Keratinocyte (primary cell): ENCODE measurements around the gene PPARA. TPM values are rescaled to one million over a fixed set of nuclear protein-coding genes. Genes with fewer than 3 reads are reported as not detected.
A peak's percentile ranks its signal among the peaks of the same experiment; 100 is the strongest.

Experiments
- DNase-seq: peaks from one replicate; pipeline ENCODE4 v3.0.0-alpha.2; 2011; ENCODE audit warnings: low read depth, missing footprints, low spot score
- FAIRE-seq: peaks from 2 replicates; lab custom pipeline; 2011; peaks lifted over from hg19 to GRCh38; lab: Jason Lieb, UNC
- H2AFZ ChIP-seq: 2 replicates; pipeline ENCODE4 v1.6.0; 2012; ENCODE audit warnings: low read length, control low read depth, inconsistent platforms; ENCODE audit not compliant: control insufficient read depth
- H3K27ac ChIP-seq: 2 replicates; pipeline ENCODE4 v1.5.1; 2011; ENCODE audit warnings: low read length; ENCODE audit not compliant: control insufficient read depth, insufficient read depth
- H3K27me3 ChIP-seq: 3 replicates; pipeline ENCODE4 v1.6.0; 2011; ENCODE audit warnings: low read length; ENCODE audit not compliant: control insufficient read depth, insufficient read depth; ENCODE audit errors: extremely low read depth
- H3K36me3 ChIP-seq, 2 experiments: 2 replicates in 1 of 2; 3 replicates in 1 of 2; pipeline ENCODE4 v1.5.1; 2011; ENCODE audit warnings: low read length in 2 of 2, mild to moderate bottlenecking in 1 of 2; ENCODE audit not compliant: control insufficient read depth in 2 of 2, insufficient read depth in 2 of 2; ENCODE audit errors: extremely low read depth in 1 of 2
- H3K4me1 ChIP-seq: 3 replicates; pipeline ENCODE4 v1.5.1; 2011; ENCODE audit warnings: low read length; ENCODE audit not compliant: control insufficient read depth, insufficient read depth; ENCODE audit errors: extremely low read depth
- H3K4me2 ChIP-seq: 3 replicates; pipeline ENCODE4 v1.6.0; 2011; ENCODE audit warnings: low read depth, low read length; ENCODE audit not compliant: control insufficient read depth, insufficient read depth; ENCODE audit errors: extremely low read depth
- H3K4me3 ChIP-seq, 3 experiments: fragments of 200-600 bp in 1 of 3; sonication (generic) in 1 of 3; 2 replicates in 2 of 3; 3 replicates in 1 of 3; pipeline ENCODE4 v1.5.1; 2011 to 2016; ENCODE audit warnings: low read length in 3 of 3, mild to moderate bottlenecking in 3 of 3, control low read depth in 2 of 3, inconsistent platforms in 1 of 3, low read depth in 1 of 3, mixed read lengths in 1 of 3, mixed run types in 1 of 3, moderate library complexity in 1 of 3; ENCODE audit not compliant: control insufficient read depth in 2 of 3, insufficient read depth in 2 of 3; ENCODE audit errors: extremely low read depth in 1 of 3
- H3K79me2 ChIP-seq: 2 replicates; pipeline ENCODE4 v1.6.0; 2012; ENCODE audit warnings: low read length; ENCODE audit not compliant: control insufficient read depth, insufficient read depth
- H3K9ac ChIP-seq: 3 replicates; pipeline ENCODE4 v1.6.0; 2011; ENCODE audit warnings: low read length; ENCODE audit not compliant: control insufficient read depth, insufficient read depth; ENCODE audit errors: extremely low read depth
- H3K9me1 ChIP-seq: 3 replicates; pipeline ENCODE4 v1.6.0; 2011; ENCODE audit warnings: low read length; ENCODE audit not compliant: control insufficient read depth, insufficient read depth; ENCODE audit errors: extremely low read depth
- H3K9me3 ChIP-seq: 2 replicates; pipeline ENCODE4 v1.5.1; 2012; ENCODE audit warnings: low read depth, low read length; ENCODE audit not compliant: control insufficient read depth
- H4K20me1 ChIP-seq: 3 replicates; pipeline ENCODE4 v1.6.0; 2011; ENCODE audit warnings: low read length; ENCODE audit not compliant: control insufficient read depth, insufficient read depth; ENCODE audit errors: extremely low read depth
- EZH2 ChIP-seq: IDR thresholded peaks from one replicate; pipeline ENCODE4 v1.6.1; 2012; ENCODE audit warnings: inconsistent platforms, mild to moderate bottlenecking, low read length, moderate library complexity
- dilution Hi-C: fragments of 300-500 bp; cut with MboI; formaldehyde crosslinking; loops from one replicate; pipeline ENCODE4 v1.7.0; 2020; ENCODE audit warnings: low sequenced_read_pairs; ENCODE audit not compliant: extremely low pct_ligation_motif_present
- polyA plus RNA-seq, 5 experiments: library from polyadenylated mRNA; depleted of rRNA in 3 of 5; stranded (reverse) in 3 of 5; stranded (forward) in 1 of 5; unstranded in 1 of 5; fragments of >200 nt; gene quantifications; 1 replicate in 1 of 5; 2 replicates in 3 of 5; 3 replicates in 1 of 5; pipeline versions ENCODE4 v1.2.1 to v1.2.3, GENCODE V29; 2011 to 2012; ENCODE audit warnings: missing spikeins in 2 of 5, low read depth in 1 of 5, low replicate concordance in 1 of 5
- TF ChIP-seq, protein P1 (sequence below), 3 experiments: IDR thresholded peaks in 1 of 3; conservative IDR thresholded peaks in 1 of 3; optimal IDR thresholded peaks in 1 of 3; 2 replicates in 2 of 3; 3 replicates in 1 of 3; pipeline versions ENCODE3 to v1.5.1; 2011; ENCODE audit warnings: low read length in 3 of 3, mild to moderate bottlenecking in 3 of 3, moderate library complexity in 2 of 3, control low read depth in 1 of 3, inconsistent platforms in 1 of 3; ENCODE audit not compliant: insufficient read depth in 2 of 3; ENCODE audit errors: extremely low read depth in 1 of 3

PPARA gene
- polyA plus RNA-seq, 1 donor (not counting 4 experiments of a cell fraction or from before 2014, with no cell fraction given) = 4.9 TPM

DNA sequence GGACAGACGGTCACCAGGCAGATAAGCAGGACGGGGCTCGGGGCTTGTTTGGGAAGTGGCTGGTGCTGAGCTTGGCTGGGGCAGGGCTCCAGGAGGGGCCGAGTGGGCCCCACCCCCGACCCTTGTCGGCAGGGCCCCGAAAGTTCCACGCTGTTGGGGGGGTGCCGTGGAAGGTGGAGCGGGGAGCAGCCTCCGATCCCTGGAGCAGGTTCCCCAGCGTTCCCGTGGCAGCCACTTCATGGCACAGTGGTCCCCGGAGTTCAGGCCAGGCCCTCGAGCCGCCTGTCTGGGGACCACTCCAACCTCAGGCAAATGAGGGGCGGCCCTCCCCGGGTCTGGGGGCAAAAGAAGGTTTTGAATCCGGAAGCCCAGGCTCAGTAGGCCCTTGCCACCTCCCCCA is 46.7 kb upstream of the PPARA start:
- peaks cover 78% of the 10 kb centered on the region for H3K4me1 ChIP-seq
- peaks cover 52% of the 10 kb centered on the region for H4K20me1 ChIP-seq
- peaks cover 2% of the 10 kb centered on the region for H3K9me1 ChIP-seq
- peaks cover 24 to 56% of the 10 kb centered on the region in 2 experiments for H3K36me3 ChIP-seq
- no peak overlapping the region for H3K4me3 ChIP-seq
- no peak overlapping the region for H3K27ac ChIP-seq
- no peak overlapping the region for H2AFZ ChIP-seq
- H3K4me2 ChIP-seq = peak overlapping the region; percentile 5
- dilution Hi-C loops = no loop called here
- no peaks in the 10 kb centered on the region for H3K9me3 ChIP-seq
- no peak for TF ChIP-seq EZH2
- TF ChIP-seq, protein P1, sequence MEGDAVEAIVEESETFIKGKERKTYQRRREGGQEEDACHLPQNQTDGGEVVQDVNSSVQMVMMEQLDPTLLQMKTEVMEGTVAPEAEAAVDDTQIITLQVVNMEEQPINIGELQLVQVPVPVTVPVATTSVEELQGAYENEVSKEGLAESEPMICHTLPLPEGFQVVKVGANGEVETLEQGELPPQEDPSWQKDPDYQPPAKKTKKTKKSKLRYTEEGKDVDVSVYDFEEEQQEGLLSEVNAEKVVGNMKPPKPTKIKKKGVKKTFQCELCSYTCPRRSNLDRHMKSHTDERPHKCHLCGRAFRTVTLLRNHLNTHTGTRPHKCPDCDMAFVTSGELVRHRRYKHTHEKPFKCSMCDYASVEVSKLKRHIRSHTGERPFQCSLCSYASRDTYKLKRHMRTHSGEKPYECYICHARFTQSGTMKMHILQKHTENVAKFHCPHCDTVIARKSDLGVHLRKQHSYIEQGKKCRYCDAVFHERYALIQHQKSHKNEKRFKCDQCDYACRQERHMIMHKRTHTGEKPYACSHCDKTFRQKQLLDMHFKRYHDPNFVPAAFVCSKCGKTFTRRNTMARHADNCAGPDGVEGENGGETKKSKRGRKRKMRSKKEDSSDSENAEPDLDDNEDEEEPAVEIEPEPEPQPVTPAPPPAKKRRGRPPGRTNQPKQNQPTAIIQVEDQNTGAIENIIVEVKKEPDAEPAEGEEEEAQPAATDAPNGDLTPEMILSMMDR (optimal IDR thresholded peaks at IDR 0.05 in 1 of 3, IDR thresholded peaks at IDR 0.05 in 1 of 3, conservative IDR thresholded peaks at IDR 0.05 in 1 of 3; ENCODE audit: extremely low read depth in 1 of 3, insufficient read depth in 2 of 3, low read length in 3 of 3) = no peak
- H3K79me2 ChIP-seq = peaks cover 31% of the 10 kb centered on the region
- H3K27me3 ChIP-seq = no peaks in the 10 kb centered on the region
- no peak overlapping the region for H3K9ac ChIP-seq
- DNase-seq (no peak), FAIRE-seq (no peak)

DNA sequence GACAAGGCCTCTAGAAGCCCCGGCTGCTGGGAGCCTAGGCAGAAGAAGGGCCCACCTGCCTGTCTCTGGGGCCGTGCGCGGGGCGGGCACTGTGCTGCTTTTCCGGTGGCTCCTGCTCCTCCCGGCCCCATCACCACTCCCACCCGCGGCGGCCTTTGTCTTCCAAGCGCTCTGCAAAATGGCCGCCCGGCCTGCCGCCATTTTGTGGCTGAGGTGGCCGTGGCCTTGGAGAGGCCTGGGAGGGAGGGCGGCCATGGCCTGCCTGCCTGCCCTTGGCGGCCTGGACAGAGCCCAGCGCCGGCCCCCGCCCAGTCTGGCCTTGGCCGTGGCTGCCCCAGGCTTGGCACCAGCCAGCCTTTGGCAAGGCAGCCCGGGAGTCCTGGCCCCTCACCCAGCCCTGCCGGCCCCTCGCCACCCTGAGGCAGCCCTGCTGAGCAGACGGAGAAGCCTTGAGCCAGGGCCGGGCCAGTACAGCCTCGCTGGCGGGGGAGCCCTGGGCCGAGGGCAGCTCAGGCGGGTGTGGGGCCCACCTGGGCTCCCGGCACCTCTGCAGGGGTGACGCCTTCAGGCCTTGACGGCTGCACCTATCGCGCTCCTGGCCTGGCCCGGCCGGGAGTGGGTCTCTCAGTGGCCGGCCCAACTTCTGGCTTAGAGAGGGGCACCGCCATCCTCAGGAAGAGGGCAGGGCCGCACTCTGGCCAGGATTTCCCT is 46.0 kb upstream of the PPARA start:
- dilution Hi-C loops = no loop called here
- DNase-seq = no peak
- no peak overlapping the region for H3K4me3 ChIP-seq
- no peaks in the 10 kb centered on the region for H3K27me3 ChIP-seq
- H3K36me3 ChIP-seq = peaks cover 23 to 55% of the 10 kb centered on the region in 2 experiments
- peak overlapping the region; percentile 59 for H3K27ac ChIP-seq
- TF ChIP-seq, protein P1 (optimal IDR thresholded peaks at IDR 0.05 in 1 of 3, IDR thresholded peaks at IDR 0.05 in 1 of 3, conservative IDR thresholded peaks at IDR 0.05 in 1 of 3; ENCODE audit: extremely low read depth in 1 of 3, insufficient read depth in 2 of 3, low read length in 3 of 3) = no peak
- no peak for TF ChIP-seq EZH2
- peak overlapping the region; percentile 57 for H3K9ac ChIP-seq
- peaks cover 55% of the 10 kb centered on the region for H4K20me1 ChIP-seq
- H3K4me1 ChIP-seq = peaks cover 80% of the 10 kb centered on the region
- no peak overlapping the region for H2AFZ ChIP-seq
- peak overlapping the region; percentile 5 for H3K4me2 ChIP-seq
- H3K9me3 ChIP-seq = no peaks in the 10 kb centered on the region
- peaks cover 24% of the 10 kb centered on the region for H3K79me2 ChIP-seq
- FAIRE-seq = no peak
- H3K9me1 ChIP-seq = peaks cover 2% of the 10 kb centered on the region
